ENCODE results near the gene LARP1.
"Not testable (repeated sequence)": the region's sequence is repeated elsewhere in the genome, so short reads cannot be mapped to it uniquely, and the experiment has no call there.

The LARP1 gene

DNA sequence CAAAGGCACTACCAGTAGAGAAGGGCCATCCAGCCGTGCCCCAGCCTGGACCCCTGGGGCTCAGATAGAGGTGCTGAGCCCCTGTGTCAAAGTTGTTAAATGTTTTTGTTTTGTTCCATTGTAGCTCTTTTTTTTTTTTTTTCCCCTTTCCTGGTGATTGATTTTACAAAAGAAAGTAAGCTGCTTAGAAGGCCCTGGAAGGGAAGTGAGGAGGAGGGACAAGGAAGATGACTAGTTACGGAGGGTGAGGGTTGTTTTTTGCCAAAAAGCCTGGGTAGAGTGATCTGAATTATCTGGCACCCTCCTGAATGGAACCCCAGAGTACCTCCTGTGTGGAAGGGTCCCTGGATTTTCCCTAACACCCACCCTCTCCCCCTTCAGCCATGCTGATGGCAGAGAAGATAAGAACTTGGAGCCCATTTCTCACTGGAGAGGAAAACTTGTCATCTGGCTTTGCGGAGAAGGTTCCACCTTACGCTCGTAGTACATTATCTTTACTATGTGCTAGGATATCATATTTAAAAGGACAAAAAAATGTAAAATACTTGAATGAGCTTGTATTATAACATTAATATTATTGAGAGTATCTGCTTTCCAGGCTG, 61.8 kb downstream of the LARP1 start:
- no peaks in the 10 kb centered on the region for H3K9me3 ChIP-seq (ENCODE audit: control insufficient read depth in 1 of 2, low read length in 2 of 2)
- peaks cover 0 to under 1% of the 10 kb centered on the region in 2 donors for H3K4me1 ChIP-seq (ENCODE audit: control insufficient read depth in 1 of 2, insufficient read depth in 2 of 2, low read length in 2 of 2)
- H3K36me3 ChIP-seq (ENCODE audit: control insufficient read depth in 1 of 2, insufficient read depth in 2 of 2, low read length in 2 of 2): peaks cover 51 to 59% of the 10 kb centered on the region in 2 donors
- no peak overlapping the region for H3K4me3 ChIP-seq (ENCODE audit: low read depth in 1 of 2, low read length in 2 of 2)
- no peak overlapping the region for H3K27ac ChIP-seq (ENCODE audit: low read length)
- no peaks in the 10 kb centered on the region for H3K27me3 ChIP-seq (ENCODE audit: low read depth, low read length)

GRCh38 chr5:154817815-154818214, 62.6 kb downstream of the LARP1 start:
- Histone ChIP-seq H3K36me3 (ENCODE audit: control insufficient read depth in 1 of 2, insufficient read depth in 2 of 2, low read length in 2 of 2) (peaks cover 57 to 63% of the 10 kb centered on the region in 2 donors), H3K9me3 (ENCODE audit: control insufficient read depth in 1 of 2, low read length in 2 of 2) (no peaks in the 10 kb centered on the region), H3K27me3 (ENCODE audit: low read depth, low read length) (no peaks in the 10 kb centered on the region), H3K4me1 (ENCODE audit: control insufficient read depth in 1 of 2, insufficient read depth in 2 of 2, low read length in 2 of 2) (no peaks in the 10 kb centered on the region), H3K4me3 (ENCODE audit: low read depth in 1 of 2, low read length in 2 of 2) (no peak overlapping the region), H3K27ac (ENCODE audit: low read length) (no peak overlapping the region)

- Histone ChIP-seq H3K27me3 (ENCODE audit: low read depth, low read length) (no peaks in the 10 kb centered on the region), H3K27ac (ENCODE audit: low read length) (no peak overlapping the region), H3K4me1 (ENCODE audit: control insufficient read depth in 1 of 2, insufficient read depth in 2 of 2, low read length in 2 of 2) (no peaks in the 10 kb centered on the region), H3K9me3 (ENCODE audit: control insufficient read depth in 1 of 2, low read length in 2 of 2) (no peaks in the 10 kb centered on the region), H3K36me3 (ENCODE audit: control insufficient read depth in 1 of 2, insufficient read depth in 2 of 2, low read length in 2 of 2) (peaks cover 54 to 63% of the 10 kb centered on the region in 2 donors), H3K4me3 (ENCODE audit: low read depth in 1 of 2, low read length in 2 of 2) (no peak overlapping the region)
Observed at GRCh38 chr5:154818471-154819116, 63.4 kb downstream of the LARP1 start.

DNA sequence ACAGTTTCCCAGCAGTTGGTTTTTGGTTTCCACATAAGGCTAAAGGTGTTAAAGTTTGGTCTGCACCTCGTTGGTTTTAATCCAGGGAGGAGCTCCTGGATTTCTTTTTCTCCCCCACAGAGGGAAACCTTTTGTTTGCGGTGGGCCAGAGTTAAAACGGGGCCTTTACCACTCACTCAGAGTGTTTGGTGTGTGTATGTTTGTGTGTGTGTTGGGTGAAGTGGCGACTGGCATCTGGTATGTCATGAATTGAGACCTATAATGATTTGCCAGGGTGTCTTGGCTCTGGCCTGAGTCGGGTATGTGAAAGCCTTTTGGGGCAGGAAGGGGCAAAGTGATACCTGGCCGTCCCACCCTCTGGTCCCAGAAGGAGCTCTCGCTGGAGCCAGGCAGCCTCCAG, 64.4 kb downstream of the LARP1 start:
- H3K27me3 ChIP-seq (ENCODE audit: low read depth, low read length): no peaks in the 10 kb centered on the region
- no peaks in the 10 kb centered on the region for H3K4me1 ChIP-seq (ENCODE audit: control insufficient read depth in 1 of 2, insufficient read depth in 2 of 2, low read length in 2 of 2)
- no peaks in the 10 kb centered on the region for H3K9me3 ChIP-seq (ENCODE audit: control insufficient read depth in 1 of 2, low read length in 2 of 2)
- no peak overlapping the region for H3K27ac ChIP-seq (ENCODE audit: low read length)
- H3K36me3 ChIP-seq (ENCODE audit: control insufficient read depth in 1 of 2, insufficient read depth in 2 of 2, low read length in 2 of 2): peaks cover 60 to 68% of the 10 kb centered on the region in 2 donors
- H3K4me3 ChIP-seq (ENCODE audit: low read depth in 1 of 2, low read length in 2 of 2): no peak overlapping the region

- Histone ChIP-seq H3K4me3 (ENCODE audit: low read depth in 1 of 2, low read length in 2 of 2) (no peak overlapping the region), H3K36me3 (ENCODE audit: control insufficient read depth in 1 of 2, insufficient read depth in 2 of 2, low read length in 2 of 2) (peaks cover 56 to 62% of the 10 kb centered on the region in 2 donors), H3K9me3 (ENCODE audit: control insufficient read depth in 1 of 2, low read length in 2 of 2) (no peaks in the 10 kb centered on the region)
Observed at GRCh38 chr5:154820383-154820782, 65.2 kb downstream of the LARP1 start.

GRCh38 chr5:154822896-154823295, 67.7 kb downstream of the LARP1 start:
- H3K36me3 ChIP-seq (ENCODE audit: control insufficient read depth in 1 of 2, insufficient read depth in 2 of 2, low read length in 2 of 2): peaks cover 42 to 64% of the 10 kb centered on the region in 2 donors
- H3K27me3 ChIP-seq (ENCODE audit: low read depth, low read length); H3K27ac ChIP-seq (ENCODE audit: low read length); H3K4me3 ChIP-seq (ENCODE audit: low read depth in 1 of 2, low read length in 2 of 2); H3K9me3 ChIP-seq (ENCODE audit: control insufficient read depth in 1 of 2, low read length in 2 of 2); H3K4me1 ChIP-seq (ENCODE audit: control insufficient read depth in 1 of 2, insufficient read depth in 2 of 2, low read length in 2 of 2): not testable (repeated sequence)

More at GRCh38 chr5:154820383-154820782, 65.2 kb downstream of the LARP1 start:
- Histone ChIP-seq H3K27me3 (ENCODE audit: low read depth, low read length) (no peaks in the 10 kb centered on the region), H3K4me1 (ENCODE audit: control insufficient read depth in 1 of 2, insufficient read depth in 2 of 2, low read length in 2 of 2) (no peaks in the 10 kb centered on the region), H3K27ac (ENCODE audit: low read length) (no peak overlapping the region)

DNA sequence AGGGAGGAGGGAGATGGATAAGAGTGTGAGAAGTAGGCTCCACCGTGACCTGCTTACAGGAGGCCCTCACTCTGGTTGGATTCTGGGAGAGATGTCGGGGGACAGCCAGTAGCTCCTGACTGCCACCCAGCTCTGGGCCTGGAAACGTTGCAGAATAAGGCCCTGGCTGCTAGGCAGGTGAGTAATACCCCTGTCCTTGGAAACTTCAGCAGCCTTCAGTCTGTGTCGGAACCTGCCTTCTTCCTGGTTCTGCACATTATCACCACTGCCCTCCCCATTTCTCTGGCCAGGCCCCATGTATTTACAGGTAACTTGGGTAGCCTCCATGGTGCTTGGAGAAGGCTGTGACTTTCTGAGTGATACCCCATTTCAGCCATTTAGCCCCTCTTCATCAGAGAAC, 68.4 kb downstream of the LARP1 start:
- H3K27me3 ChIP-seq (ENCODE audit: low read depth, low read length): no peaks in the 10 kb centered on the region
- H3K36me3 ChIP-seq (ENCODE audit: control insufficient read depth in 1 of 2, insufficient read depth in 2 of 2, low read length in 2 of 2): peaks cover 42 to 68% of the 10 kb centered on the region in 2 donors
- no peak overlapping the region for H3K27ac ChIP-seq (ENCODE audit: low read length)
- no peaks in the 10 kb centered on the region for H3K9me3 ChIP-seq (ENCODE audit: control insufficient read depth in 1 of 2, low read length in 2 of 2)
- H3K4me3 ChIP-seq (ENCODE audit: low read depth in 1 of 2, low read length in 2 of 2): no peak overlapping the region
- H3K4me1 ChIP-seq (ENCODE audit: control insufficient read depth in 1 of 2, insufficient read depth in 2 of 2, low read length in 2 of 2): no peaks in the 10 kb centered on the region

DNA sequence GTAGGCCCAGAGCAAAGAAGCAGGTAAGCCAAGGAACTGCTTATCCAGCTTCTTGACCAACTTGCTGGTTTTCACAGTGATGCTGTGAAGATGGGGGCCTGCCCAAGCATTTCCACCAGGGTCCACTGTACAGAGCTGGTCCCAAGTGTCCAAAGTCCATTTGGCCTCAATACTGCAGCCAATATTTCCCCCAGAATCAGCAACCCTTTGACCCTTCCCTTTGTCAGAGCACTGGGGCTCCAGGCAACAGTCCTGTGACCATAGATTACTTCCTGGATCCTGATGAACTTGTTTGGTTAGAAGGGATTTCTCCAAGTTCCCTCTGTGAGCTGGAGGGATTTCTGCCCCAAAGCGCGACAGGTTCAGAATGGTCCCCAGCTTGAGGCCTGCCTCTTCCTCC, 68.9 kb downstream of the LARP1 start:
- H3K27ac ChIP-seq (ENCODE audit: low read length): no peak overlapping the region

GRCh38 chr5:154829181-154829588, 74.0 kb downstream of the LARP1 start:
- Histone ChIP-seq H3K4me1 (ENCODE audit: control insufficient read depth in 1 of 2, insufficient read depth in 2 of 2, low read length in 2 of 2) (no peaks in the 10 kb centered on the region), H3K36me3 (ENCODE audit: control insufficient read depth in 1 of 2, insufficient read depth in 2 of 2, low read length in 2 of 2) (peaks cover 24 to 47% of the 10 kb centered on the region in 2 donors), H3K27me3 (ENCODE audit: low read depth, low read length) (no peaks in the 10 kb centered on the region), H3K27ac (ENCODE audit: low read length) (no peak overlapping the region), H3K4me3 (ENCODE audit: low read depth in 1 of 2, low read length in 2 of 2) (no peak overlapping the region), H3K9me3 (ENCODE audit: control insufficient read depth in 1 of 2, low read length in 2 of 2) (no peaks in the 10 kb centered on the region)

More for the DNA sequence above, 68.9 kb downstream of the LARP1 start:
- peaks cover 43 to 69% of the 10 kb centered on the region in 2 donors for H3K36me3 ChIP-seq (ENCODE audit: control insufficient read depth in 1 of 2, insufficient read depth in 2 of 2, low read length in 2 of 2)
- H3K4me3 ChIP-seq (ENCODE audit: low read depth in 1 of 2, low read length in 2 of 2): no peak overlapping the region
- H3K9me3 ChIP-seq (ENCODE audit: control insufficient read depth in 1 of 2, low read length in 2 of 2): no peaks in the 10 kb centered on the region
- no peaks in the 10 kb centered on the region for H3K27me3 ChIP-seq (ENCODE audit: low read depth, low read length)
- no peaks in the 10 kb centered on the region for H3K4me1 ChIP-seq (ENCODE audit: control insufficient read depth in 1 of 2, insufficient read depth in 2 of 2, low read length in 2 of 2)

DNA sequence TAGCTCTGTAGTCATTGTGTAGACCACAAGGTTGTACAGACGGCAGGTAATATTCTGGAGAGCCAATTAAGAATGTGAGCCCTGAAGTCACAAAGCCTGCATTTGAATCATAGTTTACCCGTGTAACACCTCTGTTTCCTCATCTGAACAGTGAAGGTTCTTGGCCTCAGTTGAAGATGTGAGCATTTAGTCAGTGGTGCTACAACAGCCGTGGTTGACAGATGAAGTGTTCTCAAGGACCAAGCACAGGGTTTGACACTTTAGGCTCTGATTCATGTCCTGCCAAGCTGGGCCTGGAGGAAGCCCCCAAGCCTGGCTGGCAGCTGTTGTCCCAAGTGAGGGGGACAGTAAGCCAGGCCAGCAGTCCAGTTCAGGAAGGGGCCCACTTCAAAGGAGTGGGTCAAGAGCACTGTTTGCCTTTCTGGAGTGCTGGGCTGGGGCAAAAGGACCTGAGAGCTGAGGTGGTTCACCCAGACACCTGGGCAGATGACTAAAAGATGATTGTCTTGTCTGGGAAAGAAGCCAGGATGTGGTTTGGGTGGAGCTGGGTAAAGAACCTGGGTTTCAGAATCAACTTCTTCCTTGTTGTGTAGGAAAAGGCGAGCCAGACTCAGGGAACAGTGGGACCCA, 74.5 kb downstream of the LARP1 start:
- peaks cover 2 to 4% of the 10 kb centered on the region in 2 donors for H3K4me1 ChIP-seq (ENCODE audit: control insufficient read depth in 1 of 2, insufficient read depth in 2 of 2, low read length in 2 of 2)
- H3K27ac ChIP-seq (ENCODE audit: low read length): no peak overlapping the region
- peaks cover 19 to 42% of the 10 kb centered on the region in 2 donors for H3K36me3 ChIP-seq (ENCODE audit: control insufficient read depth in 1 of 2, insufficient read depth in 2 of 2, low read length in 2 of 2)
- no peaks in the 10 kb centered on the region for H3K27me3 ChIP-seq (ENCODE audit: low read depth, low read length)
- H3K9me3 ChIP-seq (ENCODE audit: control insufficient read depth in 1 of 2, low read length in 2 of 2): no peaks in the 10 kb centered on the region
- no peak overlapping the region for H3K4me3 ChIP-seq (ENCODE audit: low read depth in 1 of 2, low read length in 2 of 2)

DNA sequence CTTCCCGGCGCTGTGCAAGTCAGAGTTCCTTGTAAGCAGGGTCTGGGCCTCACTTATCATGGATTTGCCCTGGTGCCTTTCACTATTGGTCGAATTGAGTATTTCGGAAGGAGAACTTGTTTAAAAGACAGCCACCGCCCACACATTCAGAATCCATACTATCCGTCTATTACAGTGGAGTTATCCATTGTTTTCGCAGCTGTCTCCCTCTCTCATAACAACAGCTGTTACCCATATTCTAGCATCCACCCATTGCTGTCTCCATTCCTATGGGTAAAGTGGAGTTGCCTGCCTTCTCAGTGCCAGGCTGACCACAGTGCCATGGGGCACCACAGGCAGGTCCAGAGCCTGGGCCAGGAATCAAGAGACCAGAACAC, 75.0 kb downstream of the LARP1 start:
- H3K36me3 ChIP-seq (ENCODE audit: control insufficient read depth in 1 of 2, insufficient read depth in 2 of 2, low read length in 2 of 2): peaks cover 19 to 42% of the 10 kb centered on the region in 2 donors
- peaks cover 7 to 9% of the 10 kb centered on the region in 2 donors for H3K4me1 ChIP-seq (ENCODE audit: control insufficient read depth in 1 of 2, insufficient read depth in 2 of 2, low read length in 2 of 2)
- no peaks in the 10 kb centered on the region for H3K27me3 ChIP-seq (ENCODE audit: low read depth, low read length)
- no peak overlapping the region for H3K4me3 ChIP-seq (ENCODE audit: low read depth in 1 of 2, low read length in 2 of 2)
- H3K9me3 ChIP-seq (ENCODE audit: control insufficient read depth in 1 of 2, low read length in 2 of 2): no peaks in the 10 kb centered on the region
- H3K27ac ChIP-seq (ENCODE audit: low read length): no peak overlapping the region

All from muscle layer of duodenum (tissue), 2 donors.